HFFc6 (cell line): ENCODE data around the gene THRA. TPM values are rescaled to one million over a fixed set of nuclear protein-coding genes. Genes with fewer than 3 reads are reported as not detected.
A peak's percentile ranks its signal among the peaks of the same experiment; 100 is the strongest.

Experiments used
- DNase-seq: peaks from one replicate; pipeline ENCODE4 v3.0.0-alpha.2; 2018
- H3K27ac Mint-ChIP-seq: 2 replicates; pipeline ENCODE4 v1.8.0; 2020; ENCODE audit warnings: mild to moderate bottlenecking, mixed read lengths
- H3K27me3 Mint-ChIP-seq: 2 replicates; pipeline ENCODE4 v1.8.0; 2021; ENCODE audit warnings: mild to moderate bottlenecking, moderate library complexity, mixed read lengths; ENCODE audit not compliant: insufficient read depth
- H3K36me3 Mint-ChIP-seq: 2 replicates; pipeline ENCODE4 v1.8.0; 2021; ENCODE audit warnings: low read depth, mixed read lengths
- H3K4me1 Mint-ChIP-seq: 2 replicates; pipeline ENCODE4 v1.8.0; 2020; ENCODE audit warnings: low read depth, mixed read lengths
- H3K4me3 Mint-ChIP-seq: 2 replicates; pipeline ENCODE4 v1.8.0; 2020; ENCODE audit warnings: mild to moderate bottlenecking, moderate library complexity, mixed read lengths
- H3K9me3 Mint-ChIP-seq: 2 replicates; pipeline ENCODE4 v1.8.0; 2020; ENCODE audit warnings: mild to moderate bottlenecking, mixed read lengths
- total RNA-seq, 6 experiments: library from RNA; stranded (reverse); fragmentation: NEBNext Ultra II Directional; extraction: Animal tissue kit (Norgen Biotek cat#: 25700); gene quantifications; 2 replicates in 1 of 6; 3 replicates in 5 of 6; pipeline ENCODE4 v1.2.3, GENCODE V29; 2021
- TF ChIP-seq, protein P1 (sequence below): fragments of 200-600 bp; sonication (generic); IDR thresholded peaks from 2 replicates; pipeline ENCODE4 v1.5.0; 2021; ENCODE audit warnings: antibody characterized with exemption, mild to moderate bottlenecking

Gene THRA
- total RNA-seq, 6 experiments from 2014 or later = 29.3 to 33.7 (median 30.7) TPM

DNA sequence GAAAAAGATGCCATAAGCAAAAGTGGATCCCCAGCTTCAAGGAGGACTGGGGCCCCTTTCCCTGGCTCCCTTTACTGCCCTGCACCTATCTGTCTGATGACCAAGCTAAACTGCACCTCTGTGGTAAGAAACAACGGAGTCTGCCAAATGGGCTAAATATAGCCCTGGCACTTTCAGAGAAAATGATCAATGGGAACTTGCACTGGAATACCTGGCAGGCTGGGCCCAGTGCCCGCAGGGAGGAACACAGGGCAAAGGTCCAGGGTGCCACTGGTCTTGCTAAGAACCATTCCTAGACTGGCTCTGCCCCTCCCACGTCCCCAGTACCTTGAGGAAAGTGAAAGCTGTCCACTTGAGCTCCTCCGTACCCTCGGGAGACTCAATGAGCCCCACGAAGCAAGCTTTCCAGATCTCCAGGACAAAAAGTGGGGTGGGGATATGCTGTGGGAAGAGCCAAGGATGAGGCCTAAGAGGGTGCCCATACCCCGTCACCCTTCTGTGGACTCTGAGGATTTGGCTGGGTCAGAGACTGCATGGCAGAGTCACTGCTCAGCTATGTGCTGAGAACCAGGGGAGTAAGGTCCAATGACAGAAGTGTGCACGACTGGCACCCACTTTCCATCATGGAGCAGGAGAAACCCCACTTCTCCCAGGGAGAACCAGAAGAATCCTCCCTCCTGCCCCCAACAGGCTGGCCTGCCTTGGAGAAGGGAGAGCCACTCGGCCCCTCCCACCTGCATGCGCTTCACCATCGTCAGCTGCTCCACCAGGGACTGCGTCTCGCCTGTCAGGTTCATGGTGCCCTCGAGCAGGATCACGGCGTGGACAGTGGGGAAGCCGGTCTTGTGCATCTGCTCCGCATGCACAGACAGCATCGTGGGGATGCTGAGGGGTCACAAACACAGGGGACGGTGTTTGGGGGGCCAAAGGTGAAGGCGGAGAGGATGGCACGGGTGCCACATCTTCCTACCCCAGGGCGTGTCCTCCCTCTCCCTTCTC, 30.1 kb upstream of the THRA start:
- H3K4me1 Mint-ChIP-seq = no peaks in the 10 kb centered on the region
- H3K4me3 Mint-ChIP-seq = no peak overlapping the region
- no peaks in the 10 kb centered on the region for H3K9me3 Mint-ChIP-seq
- no peak for DNase-seq
- H3K27ac Mint-ChIP-seq = no peak overlapping the region
- TF ChIP-seq, protein P1, sequence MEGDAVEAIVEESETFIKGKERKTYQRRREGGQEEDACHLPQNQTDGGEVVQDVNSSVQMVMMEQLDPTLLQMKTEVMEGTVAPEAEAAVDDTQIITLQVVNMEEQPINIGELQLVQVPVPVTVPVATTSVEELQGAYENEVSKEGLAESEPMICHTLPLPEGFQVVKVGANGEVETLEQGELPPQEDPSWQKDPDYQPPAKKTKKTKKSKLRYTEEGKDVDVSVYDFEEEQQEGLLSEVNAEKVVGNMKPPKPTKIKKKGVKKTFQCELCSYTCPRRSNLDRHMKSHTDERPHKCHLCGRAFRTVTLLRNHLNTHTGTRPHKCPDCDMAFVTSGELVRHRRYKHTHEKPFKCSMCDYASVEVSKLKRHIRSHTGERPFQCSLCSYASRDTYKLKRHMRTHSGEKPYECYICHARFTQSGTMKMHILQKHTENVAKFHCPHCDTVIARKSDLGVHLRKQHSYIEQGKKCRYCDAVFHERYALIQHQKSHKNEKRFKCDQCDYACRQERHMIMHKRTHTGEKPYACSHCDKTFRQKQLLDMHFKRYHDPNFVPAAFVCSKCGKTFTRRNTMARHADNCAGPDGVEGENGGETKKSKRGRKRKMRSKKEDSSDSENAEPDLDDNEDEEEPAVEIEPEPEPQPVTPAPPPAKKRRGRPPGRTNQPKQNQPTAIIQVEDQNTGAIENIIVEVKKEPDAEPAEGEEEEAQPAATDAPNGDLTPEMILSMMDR = no peak
- H3K36me3 Mint-ChIP-seq = peaks cover 14% of the 10 kb centered on the region
- H3K27me3 Mint-ChIP-seq = peaks cover 5% of the 10 kb centered on the region

DNA sequence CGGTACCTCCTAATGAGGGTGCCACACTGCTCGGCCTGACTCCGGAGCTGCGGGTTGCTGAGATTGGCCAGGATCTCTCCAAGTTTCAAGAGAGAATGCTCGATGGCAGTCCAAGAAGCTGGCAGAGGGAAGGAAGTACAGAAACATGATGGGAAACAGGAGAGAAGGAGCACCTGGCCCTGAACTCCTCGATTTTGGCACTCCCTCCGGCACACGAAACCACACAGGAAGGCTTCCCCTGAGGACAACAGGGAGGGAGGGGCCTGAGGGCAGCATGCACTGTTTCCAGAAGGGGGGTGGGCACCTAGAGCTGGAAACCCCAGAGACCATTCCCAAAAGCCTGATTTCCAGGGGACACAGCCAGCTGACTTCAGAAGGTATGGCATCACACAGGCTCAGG, 29.4 kb upstream of the THRA start:
- peaks cover 14% of the 10 kb centered on the region for H3K36me3 Mint-ChIP-seq
- peaks cover 5% of the 10 kb centered on the region for H3K27me3 Mint-ChIP-seq
- TF ChIP-seq, protein P1 = no peak
- H3K27ac Mint-ChIP-seq = no peak overlapping the region
- no peak for DNase-seq
- no peak overlapping the region for H3K4me3 Mint-ChIP-seq
- no peaks in the 10 kb centered on the region; the same call in 1 of the 2 replicates for H3K4me1 Mint-ChIP-seq
- H3K9me3 Mint-ChIP-seq = no peaks in the 10 kb centered on the region

DNA sequence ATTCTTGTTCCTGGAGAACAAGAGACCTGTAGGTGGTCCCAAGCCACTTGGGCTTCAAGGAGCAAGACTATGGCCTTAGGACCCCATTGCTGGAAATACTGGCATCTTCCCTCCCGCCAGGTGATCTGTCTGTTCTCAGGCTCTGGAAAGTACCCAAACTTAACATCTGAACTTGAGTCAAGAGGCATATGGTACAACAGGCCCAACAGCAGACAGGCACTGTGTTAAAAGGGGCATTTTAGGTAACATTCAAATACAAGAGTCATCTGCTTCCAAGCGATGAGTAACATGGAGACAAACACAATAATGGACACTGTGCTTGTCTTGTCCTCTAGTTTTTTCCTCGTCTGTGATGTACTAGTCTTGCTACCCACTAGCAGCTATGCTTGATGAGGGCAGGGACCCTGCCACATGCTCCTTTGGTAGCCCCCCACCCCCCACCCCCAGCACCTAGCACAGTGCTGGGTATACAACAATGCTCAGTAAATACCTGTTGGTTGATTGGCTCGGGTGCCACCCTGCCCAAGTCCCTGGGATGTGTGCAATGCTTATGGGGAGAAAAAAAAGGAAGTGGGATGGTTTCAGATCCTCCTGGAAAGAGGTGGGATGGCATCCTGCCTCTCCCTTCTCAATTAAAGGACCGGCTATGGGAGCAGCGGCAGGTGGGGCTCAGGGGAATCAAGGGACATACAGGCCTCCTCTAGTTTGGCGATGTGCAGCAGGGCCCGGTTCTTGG, 28.2 kb upstream of the THRA start:
- no peak for DNase-seq
- TF ChIP-seq, protein P1 = no peak
- Mint-ChIP-seq H3K4me1 (peaks cover 12% of the 10 kb centered on the region), H3K4me3 (no peak overlapping the region), H3K9me3 (no peaks in the 10 kb centered on the region), H3K27me3 (peaks cover 1% of the 10 kb centered on the region), H3K27ac (no peak overlapping the region), H3K36me3 (peaks cover 3% of the 10 kb centered on the region)

DNA sequence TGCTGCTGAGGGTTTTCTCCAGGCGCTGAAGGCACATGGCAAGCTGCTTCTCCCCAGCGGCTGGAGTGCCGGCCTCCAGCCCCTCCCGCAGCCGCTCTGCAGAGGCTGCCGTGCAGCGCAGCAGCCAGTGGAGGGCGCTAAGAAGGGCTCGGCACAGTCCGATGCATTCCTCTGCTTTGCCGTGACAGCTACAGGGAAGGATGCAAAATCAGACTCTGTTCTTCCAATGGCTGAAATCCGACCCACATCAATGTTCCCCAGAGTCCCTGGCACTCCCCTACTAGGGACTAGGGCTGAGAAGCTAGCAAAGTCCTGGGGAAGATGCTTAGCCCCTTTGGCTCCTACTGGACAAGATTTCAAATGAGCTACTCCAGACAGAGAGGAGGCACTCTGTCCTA, 27.6 kb upstream of the THRA start:
- Mint-ChIP-seq H3K4me3 (no peak overlapping the region), H3K9me3 (no peaks in the 10 kb centered on the region), H3K4me1 (peaks cover 14% of the 10 kb centered on the region), H3K27me3 (peaks cover 1% of the 10 kb centered on the region), H3K36me3 (no peaks in the 10 kb centered on the region; the same call in 1 of the 2 replicates), H3K27ac (no peak overlapping the region)
- DNase-seq = no peak
- TF ChIP-seq, protein P1 = peak; percentile 69

DNA sequence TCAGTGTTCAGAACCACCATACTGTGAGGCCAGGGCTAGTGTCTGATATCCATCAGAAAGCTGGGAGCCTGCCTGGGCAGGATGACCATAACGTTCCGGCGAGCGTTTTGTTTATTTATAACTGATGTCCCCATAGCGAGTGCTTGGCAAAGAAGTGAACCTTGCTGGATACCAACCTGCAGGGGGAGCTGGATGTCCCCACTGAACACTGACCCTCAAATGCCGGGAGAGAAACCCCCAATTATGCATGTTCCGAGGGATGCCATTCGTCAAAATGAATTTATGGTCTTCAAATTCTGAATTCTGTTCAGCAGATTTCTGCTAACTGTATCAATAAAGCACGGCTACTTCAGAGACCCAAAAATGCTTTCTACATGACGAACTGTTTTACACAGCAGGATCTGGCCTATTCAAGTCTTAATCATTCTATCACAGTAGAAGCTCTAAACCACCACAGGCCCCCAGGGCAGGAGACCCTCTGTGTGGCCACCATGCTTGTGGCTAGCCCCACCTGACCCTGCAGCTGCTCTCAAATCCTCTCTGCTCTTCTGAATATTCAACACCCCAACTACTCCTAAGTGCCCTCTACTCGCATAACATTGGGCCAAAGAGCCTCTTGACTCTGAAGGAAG, 23.8 kb upstream of the THRA start:
- DNase-seq = peak; percentile 91
- peaks cover 25% of the 10 kb centered on the region for H3K4me1 Mint-ChIP-seq
- H3K4me3 Mint-ChIP-seq = peak overlapping the region; percentile 63

More for the DNA sequence above, 23.8 kb upstream of the THRA start:
- Mint-ChIP-seq H3K9me3 (no peaks in the 10 kb centered on the region), H3K27ac (peak overlapping the region; percentile 99), H3K27me3 (no peaks in the 10 kb centered on the region; the same call in none of the 2 replicates), H3K36me3 (peaks cover 7% of the 10 kb centered on the region; the same call in 1 of the 2 replicates)
- TF ChIP-seq, protein P1 = peak; percentile 87
